OCI-LY1 (cell line): ENCODE results near the gene NR6A1.

ENCODE experiments used
- H2AFZ ChIP-seq: fragments of 200-600 bp; sonication (generic), shearing (Covaris generic); 2 replicates; pipeline ENCODE4 v1.6.0; 2014; ENCODE audit warnings: antibody characterized with exemption, mild to moderate bottlenecking, low read length
- H3F3A ChIP-seq: fragments of 200-600 bp; sonication (generic), shearing (Covaris generic); 2 replicates; pipeline ENCODE4 v1.6.0; 2014; ENCODE audit warnings: mild to moderate bottlenecking, antibody characterized with exemption, low read length, moderate library complexity; ENCODE audit not compliant: insufficient read depth
- H3K27ac ChIP-seq: fragments of 200-600 bp; sonication (generic); 2 replicates; pipeline ENCODE4 v1.5.1; 2014; ENCODE audit warnings: low read length, mixed run types, mild to moderate bottlenecking, low read depth; ENCODE audit not compliant: poor library complexity, severe bottlenecking
- H3K27me3 ChIP-seq: fragments of 200-600 bp; sonication (generic); 2 replicates; pipeline ENCODE4 v1.6.0; 2014; ENCODE audit warnings: antibody characterized with exemption, mild to moderate bottlenecking, low read length, moderate library complexity; ENCODE audit not compliant: insufficient read depth
- H3K36me3 ChIP-seq: fragments of 200-600 bp; sonication (generic); 2 replicates; pipeline ENCODE4 v1.6.1; 2014; ENCODE audit warnings: mild to moderate bottlenecking, antibody characterized with exemption, low read length, moderate library complexity, mixed read lengths; ENCODE audit not compliant: insufficient read depth
- H3K4me1 ChIP-seq: fragments of 200-600 bp; sonication (generic); 2 replicates; pipeline ENCODE4 v1.5.1; 2014; ENCODE audit warnings: mild to moderate bottlenecking, low read length, moderate library complexity; ENCODE audit not compliant: insufficient read depth, severe bottlenecking
- H3K4me2 ChIP-seq: fragments of 200-600 bp; sonication (generic), shearing (Covaris generic); 2 replicates; pipeline ENCODE4 v1.6.1; 2014; ENCODE audit warnings: low read length
- H3K4me3 ChIP-seq: fragments of 200-600 bp; sonication (generic); 2 replicates; pipeline ENCODE4 v1.5.1; 2014; ENCODE audit warnings: low read length, low read depth, mild to moderate bottlenecking, mixed read lengths; ENCODE audit not compliant: poor library complexity, severe bottlenecking
- H3K79me2 ChIP-seq: fragments of 200-600 bp; shearing (Covaris generic); 2 replicates; pipeline ENCODE4 v1.6.1; 2016; ENCODE audit warnings: mixed run types, low read length, mixed read lengths; ENCODE audit not compliant: insufficient read depth
- H3K9ac ChIP-seq: fragments of 200-600 bp; sonication (generic), shearing (Covaris generic); 2 replicates; pipeline ENCODE4 v1.6.1; 2014; ENCODE audit warnings: mild to moderate bottlenecking, low read length, mixed read lengths
- H3K9me2 ChIP-seq: fragments of 200-600 bp; sonication (generic), shearing (Covaris generic); 2 replicates; pipeline ENCODE4 v1.6.1; 2014; ENCODE audit warnings: low read depth, mild to moderate bottlenecking, low read length, mixed read lengths
- H3K9me3 ChIP-seq: fragments of 200-600 bp; shearing (Covaris generic); 2 replicates; pipeline ENCODE4 v1.6.1; 2014; ENCODE audit warnings: low read length, mixed read lengths
- H4K20me1 ChIP-seq: fragments of 200-600 bp; sonication (generic), shearing (Covaris generic); 2 replicates; pipeline ENCODE4 v1.6.0; 2016; ENCODE audit warnings: mild to moderate bottlenecking, low read length; ENCODE audit not compliant: insufficient read depth
- EZH2 ChIP-seq: fragments of 200-600 bp; sonication (generic), shearing (Covaris generic); IDR thresholded peaks from 2 replicates; pipeline ENCODE4 v1.8.0; 2017; ENCODE audit warnings: borderline replicate concordance, mixed run types, mild to moderate bottlenecking, antibody characterized with exemption, low read length, moderate library complexity, mixed read lengths
- TF ChIP-seq, protein P1 (sequence below): fragments of 200-600 bp; sonication (generic), shearing (Covaris generic); IDR thresholded peaks from 2 replicates; pipeline ENCODE4 v1.5.1; 2017; ENCODE audit warnings: mild to moderate bottlenecking, antibody characterized with exemption, low read length, moderate library complexity, mixed read lengths

The NR6A1 gene

DNA sequence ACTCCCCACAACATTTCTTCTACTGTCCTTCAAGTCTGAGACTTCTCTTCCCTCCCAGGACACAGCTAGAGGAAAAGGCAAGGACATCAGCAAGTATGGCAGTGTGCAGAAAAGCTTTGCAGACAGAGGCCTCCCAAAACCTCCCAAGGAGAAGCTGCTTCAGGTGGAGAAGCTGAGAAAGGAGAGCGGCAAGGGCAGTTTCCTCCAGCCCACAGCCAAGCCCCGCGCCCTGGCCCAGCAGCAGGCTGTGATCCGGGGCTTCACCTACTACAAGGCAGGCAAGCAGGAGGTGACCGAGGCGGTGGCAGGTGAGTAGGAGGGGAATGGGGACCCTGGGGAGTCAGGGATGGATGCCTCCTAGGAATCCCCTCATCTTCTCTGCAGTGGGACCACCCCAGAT lies 30.2 kb upstream of the NR6A1 start:
- Histone ChIP-seq H3K4me2 (no peak overlapping the region), H3K4me3 (no peak overlapping the region), H3K36me3 (no peaks in the 10 kb centered on the region; the same call in 1 of the 2 replicates), H3F3A (no peaks in the 10 kb centered on the region), H3K79me2 (no peaks in the 10 kb centered on the region), H3K27me3 (no peaks in the 10 kb centered on the region), H4K20me1 (no peaks in the 10 kb centered on the region), H3K9me3 (no peaks in the 10 kb centered on the region), H3K4me1 (peaks cover 9% of the 10 kb centered on the region), H3K9me2 (no peaks in the 10 kb centered on the region), H3K27ac (no peak overlapping the region), H3K9ac (no peak overlapping the region), H2AFZ (no peak overlapping the region)
- TF ChIP-seq, protein P1, sequence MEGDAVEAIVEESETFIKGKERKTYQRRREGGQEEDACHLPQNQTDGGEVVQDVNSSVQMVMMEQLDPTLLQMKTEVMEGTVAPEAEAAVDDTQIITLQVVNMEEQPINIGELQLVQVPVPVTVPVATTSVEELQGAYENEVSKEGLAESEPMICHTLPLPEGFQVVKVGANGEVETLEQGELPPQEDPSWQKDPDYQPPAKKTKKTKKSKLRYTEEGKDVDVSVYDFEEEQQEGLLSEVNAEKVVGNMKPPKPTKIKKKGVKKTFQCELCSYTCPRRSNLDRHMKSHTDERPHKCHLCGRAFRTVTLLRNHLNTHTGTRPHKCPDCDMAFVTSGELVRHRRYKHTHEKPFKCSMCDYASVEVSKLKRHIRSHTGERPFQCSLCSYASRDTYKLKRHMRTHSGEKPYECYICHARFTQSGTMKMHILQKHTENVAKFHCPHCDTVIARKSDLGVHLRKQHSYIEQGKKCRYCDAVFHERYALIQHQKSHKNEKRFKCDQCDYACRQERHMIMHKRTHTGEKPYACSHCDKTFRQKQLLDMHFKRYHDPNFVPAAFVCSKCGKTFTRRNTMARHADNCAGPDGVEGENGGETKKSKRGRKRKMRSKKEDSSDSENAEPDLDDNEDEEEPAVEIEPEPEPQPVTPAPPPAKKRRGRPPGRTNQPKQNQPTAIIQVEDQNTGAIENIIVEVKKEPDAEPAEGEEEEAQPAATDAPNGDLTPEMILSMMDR, result no peak

DNA sequence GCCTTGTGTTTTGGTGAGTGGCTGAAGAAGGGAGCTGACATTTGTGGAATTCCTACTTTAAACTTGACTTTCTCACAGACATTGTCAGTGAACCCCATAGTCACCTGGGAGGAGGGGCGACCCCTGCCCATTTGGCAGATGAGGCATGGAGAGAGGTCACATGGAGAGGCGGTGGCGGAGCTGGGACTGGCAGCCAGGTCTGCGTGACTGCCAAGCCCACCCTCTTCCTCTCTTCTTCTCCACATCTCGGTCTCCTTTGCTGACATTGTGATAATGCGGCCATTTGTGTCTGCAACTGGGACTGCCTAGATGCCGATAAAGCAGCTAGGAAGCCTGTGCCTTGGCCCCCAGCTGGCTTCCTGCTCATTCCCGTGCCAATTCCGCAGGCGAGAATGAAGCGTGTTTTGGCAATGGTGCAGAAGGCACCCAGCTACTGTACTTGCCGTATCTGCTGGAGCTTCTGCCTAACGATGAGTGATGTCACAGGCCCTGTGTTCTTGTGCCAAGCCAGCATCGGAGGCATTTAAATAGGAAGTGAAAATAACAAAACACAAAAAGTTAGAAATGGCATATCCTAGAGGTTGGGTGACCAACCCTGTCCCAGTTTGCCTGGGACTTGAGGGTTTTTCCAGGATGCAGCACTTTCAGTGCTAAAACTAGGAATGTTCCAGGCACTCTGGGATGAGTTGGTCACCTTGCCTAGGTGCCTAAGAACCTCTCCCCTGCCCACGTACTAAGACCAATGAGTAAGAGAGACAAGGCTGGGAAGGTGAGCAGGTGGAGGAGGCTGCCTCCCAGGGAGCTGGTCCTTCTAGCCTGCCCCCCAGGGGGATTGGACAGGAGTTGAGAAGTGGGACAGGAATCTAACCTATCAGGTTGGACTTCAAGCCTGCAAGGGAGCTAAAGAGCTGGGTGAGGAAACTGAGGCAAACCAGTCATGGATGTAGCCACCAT lies 29.5 kb upstream of the NR6A1 start:
- TF ChIP-seq, protein P1, result no peak
- Histone ChIP-seq H3K79me2 (no peaks in the 10 kb centered on the region), H3K9me3 (no peaks in the 10 kb centered on the region), H2AFZ (no peak overlapping the region), H3K27me3 (no peaks in the 10 kb centered on the region), H3K4me2 (peak overlapping the region; percentile 45), H3K36me3 (no peaks in the 10 kb centered on the region; the same call in 1 of the 2 replicates), H3K9me2 (no peaks in the 10 kb centered on the region), H3K4me1 (peaks cover 9% of the 10 kb centered on the region), H3F3A (no peaks in the 10 kb centered on the region), H3K27ac (no peak overlapping the region), H3K9ac (no peak overlapping the region), H4K20me1 (no peaks in the 10 kb centered on the region), H3K4me3 (no peak overlapping the region)

DNA sequence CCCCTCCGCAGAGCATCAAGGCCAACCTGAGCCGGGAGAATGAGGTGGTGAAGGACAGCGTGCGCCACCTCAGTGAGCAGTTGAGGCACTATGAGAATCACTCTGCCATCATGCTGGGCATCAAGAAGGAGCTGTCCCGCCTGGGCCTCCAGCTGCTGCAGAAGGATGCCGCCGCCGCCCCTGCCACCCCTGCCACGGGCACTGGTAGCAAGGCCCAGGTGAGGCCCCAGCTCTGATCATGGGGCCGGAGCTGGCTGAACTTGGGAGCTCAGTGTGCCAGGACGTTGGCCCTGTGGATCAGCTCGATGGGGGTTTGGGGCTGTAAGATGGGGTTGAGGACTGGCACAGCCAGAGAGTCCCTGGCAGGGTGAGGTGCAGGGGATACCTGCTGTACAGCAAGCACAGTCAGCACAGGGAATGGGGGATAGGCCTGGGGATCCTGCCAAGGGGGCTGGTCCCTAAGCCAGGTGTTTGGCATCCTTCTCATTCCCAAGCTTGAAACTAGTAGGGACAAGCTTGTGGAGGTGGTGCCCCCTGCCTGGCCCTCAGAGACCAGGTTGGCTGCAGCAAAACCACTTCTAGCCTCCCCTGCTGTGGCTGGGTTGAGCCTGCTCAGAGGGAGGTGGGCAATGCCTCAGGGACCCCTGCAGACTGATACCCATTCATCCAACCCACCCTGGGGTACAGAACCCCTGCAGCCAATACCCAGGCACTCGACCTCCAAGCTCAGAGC lies 28.3 kb upstream of the NR6A1 start:
- TF ChIP-seq, protein P1, result no peak
- no peak for TF ChIP-seq EZH2
- H3K9me3 ChIP-seq, result no peaks in the 10 kb centered on the region
- no peaks in the 10 kb centered on the region for H4K20me1 ChIP-seq
- no peaks in the 10 kb centered on the region for H3K79me2 ChIP-seq
- H3K4me1 ChIP-seq, result peaks cover 9% of the 10 kb centered on the region
- H3K9me2 ChIP-seq, result no peaks in the 10 kb centered on the region
- no peak overlapping the region for H3K4me3 ChIP-seq
- H3K27me3 ChIP-seq, result no peaks in the 10 kb centered on the region
- H3K36me3 ChIP-seq, result no peaks in the 10 kb centered on the region; the same call in 1 of the 2 replicates
- H3K9ac ChIP-seq, result no peak overlapping the region
- H3K4me2 ChIP-seq, result no peak overlapping the region
- no peaks in the 10 kb centered on the region for H3F3A ChIP-seq
- no peak overlapping the region for H3K27ac ChIP-seq
- H2AFZ ChIP-seq, result no peak overlapping the region
